NCI-H446 (cell line): ENCODE measurements around the gene TTC28.
"Not testable (repeated sequence)": the region's sequence is repeated elsewhere in the genome, so short reads cannot be mapped to it uniquely, and the experiment has no call there.

Experiments
- DNase-seq, 2 experiments: peaks; one replicate each; lab custom pipeline; 2025; lab: John Stamatoyannopoulos, UW

The TTC28 gene

GRCh38 chr22:28601915-28602314 lies 77.7 kb downstream of the TTC28 start:
- DNase-seq, result no peak

- DNase-seq, result peak; percentile 19 to 77
Measured at GRCh38 chr22:28600546-28601143, 79.0 kb downstream of the TTC28 start.

GRCh38 chr22:28599693-28600092 lies 79.9 kb downstream of the TTC28 start:
- no peak for DNase-seq

- no peak for DNase-seq
Measured at GRCh38 chr22:28597665-28598064, 82.0 kb downstream of the TTC28 start.

- peak; percentile 60 to 86 for DNase-seq
Measured at GRCh38 chr22:28594797-28595462, 84.7 kb downstream of the TTC28 start.

- peak in 1 of 2 experiments; percentile 9 for DNase-seq
Measured at GRCh38 chr22:28594076-28594796, 85.4 kb downstream of the TTC28 start.

GRCh38 chr22:28593299-28593698 lies 86.3 kb downstream of the TTC28 start:
- DNase-seq, result no peak

- DNase-seq, result no peak
Measured at GRCh38 chr22:28589102-28589750, 90.4 kb downstream of the TTC28 start.

- DNase-seq, result no peak
Measured at GRCh38 chr22:28585324-28585723, 94.3 kb downstream of the TTC28 start.

GRCh38 chr22:28582806-28583205 lies 96.8 kb downstream of the TTC28 start:
- DNase-seq, result no peak

GRCh38 chr22:28581016-28581415 lies 98.6 kb downstream of the TTC28 start:
- DNase-seq, result no peak

GRCh38 chr22:28576162-28576561 lies 103.5 kb downstream of the TTC28 start:
- DNase-seq, result no peak

GRCh38 chr22:28574159-28574788 lies 105.4 kb downstream of the TTC28 start:
- no peak for DNase-seq

- DNase-seq, result peak in 1 of 2 experiments; percentile 58
Measured at GRCh38 chr22:28570696-28571373, 108.8 kb downstream of the TTC28 start.

GRCh38 chr22:28568974-28569373 lies 110.7 kb downstream of the TTC28 start:
- not testable (repeated sequence) for DNase-seq

GRCh38 chr22:28568099-28568498 lies 111.5 kb downstream of the TTC28 start:
- DNase-seq, result no peak

- DNase-seq, result not testable (repeated sequence)
Measured at GRCh38 chr22:28566920-28567499, 112.6 kb downstream of the TTC28 start.

GRCh38 chr22:28563636-28564035 lies 116.0 kb downstream of the TTC28 start:
- no peak for DNase-seq

- no peak for DNase-seq
Measured at GRCh38 chr22:28562324-28562723, 117.3 kb downstream of the TTC28 start.

- DNase-seq, result not testable (repeated sequence)
Measured at GRCh38 chr22:28560743-28561101, 118.9 kb downstream of the TTC28 start.

GRCh38 chr22:28560046-28560742 lies 119.4 kb downstream of the TTC28 start:
- no peak for DNase-seq
